Neural progenitor cell (in vitro differentiated cells): Measurements from ENCODE around the gene MAGIX.
"Not testable (repeated sequence)": the region's sequence is repeated elsewhere in the genome, so short reads cannot be mapped to it uniquely, and the experiment has no call there.

ENCODE experiments used
- EZH2 ChIP-seq: fragments of 200-600 bp; sonication (generic); IDR thresholded peaks from 2 replicates; pipeline ENCODE4 v1.6.1; 2017; ENCODE audit warnings: antibody characterized with exemption, mild to moderate bottlenecking, moderate library complexity
- TF ChIP-seq, protein P1 (sequence below): fragments of 200-600 bp; sonication (generic); IDR thresholded peaks from 2 replicates; pipeline ENCODE4 v1.5.1; 2017; ENCODE audit warnings: antibody characterized with exemption, mild to moderate bottlenecking

- TF ChIP-seq, protein P1, sequence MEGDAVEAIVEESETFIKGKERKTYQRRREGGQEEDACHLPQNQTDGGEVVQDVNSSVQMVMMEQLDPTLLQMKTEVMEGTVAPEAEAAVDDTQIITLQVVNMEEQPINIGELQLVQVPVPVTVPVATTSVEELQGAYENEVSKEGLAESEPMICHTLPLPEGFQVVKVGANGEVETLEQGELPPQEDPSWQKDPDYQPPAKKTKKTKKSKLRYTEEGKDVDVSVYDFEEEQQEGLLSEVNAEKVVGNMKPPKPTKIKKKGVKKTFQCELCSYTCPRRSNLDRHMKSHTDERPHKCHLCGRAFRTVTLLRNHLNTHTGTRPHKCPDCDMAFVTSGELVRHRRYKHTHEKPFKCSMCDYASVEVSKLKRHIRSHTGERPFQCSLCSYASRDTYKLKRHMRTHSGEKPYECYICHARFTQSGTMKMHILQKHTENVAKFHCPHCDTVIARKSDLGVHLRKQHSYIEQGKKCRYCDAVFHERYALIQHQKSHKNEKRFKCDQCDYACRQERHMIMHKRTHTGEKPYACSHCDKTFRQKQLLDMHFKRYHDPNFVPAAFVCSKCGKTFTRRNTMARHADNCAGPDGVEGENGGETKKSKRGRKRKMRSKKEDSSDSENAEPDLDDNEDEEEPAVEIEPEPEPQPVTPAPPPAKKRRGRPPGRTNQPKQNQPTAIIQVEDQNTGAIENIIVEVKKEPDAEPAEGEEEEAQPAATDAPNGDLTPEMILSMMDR = not testable (repeated sequence)
- not testable (repeated sequence) for TF ChIP-seq EZH2
Measured at GRCh38 chrX:49148390-49149100, 14.0 kb upstream of the MAGIX start.
